B cell (primary cell): ENCODE results near the gene RFX8.

Experiments
- EZH2 ChIP-seq: IDR thresholded peaks from 2 replicates; pipeline ENCODE4 v1.6.1; 2012; ENCODE audit warnings: borderline replicate concordance, low read depth, mild to moderate bottlenecking, moderate library complexity, low read length; ENCODE audit not compliant: insufficient read depth, poor library complexity, severe bottlenecking
- TF ChIP-seq, protein P1 (sequence below): fragments of 200-600 bp; IDR thresholded peaks from one replicate; pipeline ENCODE4 v1.8.0; 2022; ENCODE audit warnings: antibody characterized with exemption, mild to moderate bottlenecking

DNA sequence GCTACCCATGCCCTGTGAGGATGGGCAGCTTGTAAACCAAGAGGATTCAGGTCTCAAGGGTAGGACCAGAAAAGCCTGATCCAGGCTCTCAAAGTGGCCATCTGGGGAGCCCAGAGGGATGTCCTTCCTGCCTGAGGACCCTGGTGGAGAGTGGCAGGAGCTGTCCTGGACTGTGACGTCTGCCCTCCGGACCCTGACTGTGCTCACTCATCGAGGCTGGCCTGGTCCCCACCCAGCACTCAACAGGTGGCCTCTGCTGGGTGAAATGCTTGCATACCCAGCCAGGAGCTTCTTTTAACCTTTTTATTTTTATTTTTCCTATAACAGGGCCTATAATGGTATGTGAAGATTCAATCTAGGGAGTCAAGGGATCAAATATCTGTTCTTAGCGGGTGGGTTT, 112.1 kb downstream of the RFX8 start:
- TF ChIP-seq, protein P1, sequence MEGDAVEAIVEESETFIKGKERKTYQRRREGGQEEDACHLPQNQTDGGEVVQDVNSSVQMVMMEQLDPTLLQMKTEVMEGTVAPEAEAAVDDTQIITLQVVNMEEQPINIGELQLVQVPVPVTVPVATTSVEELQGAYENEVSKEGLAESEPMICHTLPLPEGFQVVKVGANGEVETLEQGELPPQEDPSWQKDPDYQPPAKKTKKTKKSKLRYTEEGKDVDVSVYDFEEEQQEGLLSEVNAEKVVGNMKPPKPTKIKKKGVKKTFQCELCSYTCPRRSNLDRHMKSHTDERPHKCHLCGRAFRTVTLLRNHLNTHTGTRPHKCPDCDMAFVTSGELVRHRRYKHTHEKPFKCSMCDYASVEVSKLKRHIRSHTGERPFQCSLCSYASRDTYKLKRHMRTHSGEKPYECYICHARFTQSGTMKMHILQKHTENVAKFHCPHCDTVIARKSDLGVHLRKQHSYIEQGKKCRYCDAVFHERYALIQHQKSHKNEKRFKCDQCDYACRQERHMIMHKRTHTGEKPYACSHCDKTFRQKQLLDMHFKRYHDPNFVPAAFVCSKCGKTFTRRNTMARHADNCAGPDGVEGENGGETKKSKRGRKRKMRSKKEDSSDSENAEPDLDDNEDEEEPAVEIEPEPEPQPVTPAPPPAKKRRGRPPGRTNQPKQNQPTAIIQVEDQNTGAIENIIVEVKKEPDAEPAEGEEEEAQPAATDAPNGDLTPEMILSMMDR = no peak
- TF ChIP-seq EZH2 = no peak
